Endothelial cell of umbilical vein (primary cell): ENCODE measurements around the gene TOM1. TPM values are rescaled to one million over a fixed set of nuclear protein-coding genes. Genes with fewer than 3 reads are reported as not detected.

Experiments
- BruUV-seq: library from RNA; stranded (reverse); fragments of 400-500 nt; replicated peaks from 2 replicates; lab custom pipeline; 2021; lab: Mats Ljungman, UMichigan
- CTCF ChIA-PET: fragments of 300-600, 350-600 bp; sonication (Branson Sonifier 250); formaldehyde crosslinking; loops from one replicate; lab custom pipeline; 2021; ENCODE audit warnings: antibody characterized with exemption, inconsistent platforms; lab: Charles Lee
- POLR2A ChIA-PET: fragments of 300-600, 350-600 bp; sonication (Branson Sonifier 250); formaldehyde crosslinking; loops from one replicate; lab custom pipeline; 2021; ENCODE audit warnings: antibody characterized with exemption, inconsistent platforms; lab: Charles Lee
- DNase-seq: peaks from one replicate; pipeline ENCODE4 v3.0.0-alpha.2; 2011; ENCODE audit warnings: low read depth, low spot score
- FAIRE-seq: peaks from 2 replicates; lab custom pipeline; 2011; peaks lifted over from hg19 to GRCh38; lab: Jason Lieb, UNC
- H2AFZ ChIP-seq: 2 replicates; pipeline ENCODE4 v1.6.0; 2012; ENCODE audit warnings: low read depth, low read length, control low read depth, inconsistent platforms
- H3K27ac ChIP-seq: 2 replicates; pipeline ENCODE4 v1.5.1; 2011; ENCODE audit warnings: low read depth, mild to moderate bottlenecking, control low read depth, low read length, moderate library complexity; ENCODE audit not compliant: insufficient read depth
- H3K27me3 ChIP-seq, 2 experiments: 2 replicates each; pipeline versions ENCODE4 v1.6.0 to v1.6.1; 2011; ENCODE audit warnings: low read length in 2 of 2, mixed read lengths in 1 of 2; ENCODE audit not compliant: control insufficient read depth in 2 of 2, insufficient read depth in 2 of 2
- H3K36me3 ChIP-seq, 2 experiments: 2 replicates in 1 of 2; 3 replicates in 1 of 2; pipeline ENCODE4 v1.5.1; 2011; ENCODE audit warnings: low read length in 2 of 2, mild to moderate bottlenecking in 1 of 2, moderate library complexity in 1 of 2; ENCODE audit not compliant: control insufficient read depth in 2 of 2, insufficient read depth in 2 of 2; ENCODE audit errors: extremely low read depth in 1 of 2
- H3K4me1 ChIP-seq: 3 replicates; pipeline ENCODE4 v1.5.1; 2011; ENCODE audit warnings: mild to moderate bottlenecking, low read length; ENCODE audit not compliant: control insufficient read depth, insufficient read depth; ENCODE audit errors: extremely low read depth
- H3K4me2 ChIP-seq: 2 replicates; pipeline ENCODE4 v1.6.1; 2011; ENCODE audit warnings: low read length, control low read depth, mixed read lengths; ENCODE audit not compliant: insufficient read depth
- H3K4me3 ChIP-seq, 3 experiments: fragments of 200-600 bp in 1 of 3; sonication (generic), shearing (Covaris generic) in 1 of 3; replicated peaks in 1 of 3; 2 replicates each; pipeline ENCODE4 v1.5.1; 2011 to 2016; ENCODE audit warnings: control low read depth in 3 of 3, low read length in 3 of 3, mild to moderate bottlenecking in 2 of 3, inconsistent platforms in 1 of 3, low read depth in 1 of 3, moderate library complexity in 1 of 3; ENCODE audit not compliant: insufficient read depth in 1 of 3
- H3K79me2 ChIP-seq: 2 replicates; pipeline ENCODE4 v1.6.0; 2012; ENCODE audit warnings: low read length, inconsistent platforms; ENCODE audit not compliant: control insufficient read depth, insufficient read depth
- H3K9ac ChIP-seq: replicated peaks from 2 replicates; pipeline ENCODE3; 2011; ENCODE audit warnings: low read length, control low read depth; ENCODE audit not compliant: insufficient read depth; ENCODE audit errors: extremely low read depth
- H3K9me1 ChIP-seq: replicated peaks from 3 replicates; pipeline ENCODE4 v1.6.0; 2011; ENCODE audit warnings: mild to moderate bottlenecking, low read length; ENCODE audit not compliant: control insufficient read depth, insufficient read depth; ENCODE audit errors: extremely low read depth
- H3K9me3 ChIP-seq: replicated peaks from 2 replicates; pipeline ENCODE4 v1.5.1; 2012; ENCODE audit warnings: low read length, inconsistent platforms; ENCODE audit not compliant: control insufficient read depth, insufficient read depth
- H4K20me1 ChIP-seq: replicated peaks from 2 replicates; pipeline ENCODE3; 2011; ENCODE audit warnings: mild to moderate bottlenecking, low read length; ENCODE audit not compliant: control insufficient read depth, insufficient read depth; ENCODE audit errors: extremely low read depth
- EZH2 ChIP-seq: IDR thresholded peaks from 2 replicates; pipeline ENCODE4 v1.6.1; 2012; ENCODE audit warnings: borderline replicate concordance, low read depth, mild to moderate bottlenecking, moderate library complexity, low read length, inconsistent platforms; ENCODE audit not compliant: severe bottlenecking
- FOS ChIP-seq: IDR thresholded peaks from 2 replicates; pipeline ENCODE4 v1.6.1; 2011; ENCODE audit warnings: mild to moderate bottlenecking, low read length, moderate library complexity, borderline replicate concordance; ENCODE audit not compliant: insufficient read depth
- GATA2 ChIP-seq: IDR thresholded peaks from 2 replicates; pipeline ENCODE4 v1.7.0; 2011; ENCODE audit warnings: low read depth, mild to moderate bottlenecking, moderate library complexity, mixed read lengths, low read length; ENCODE audit not compliant: insufficient read length, insufficient read depth
- JUN ChIP-seq: IDR thresholded peaks from 2 replicates; pipeline ENCODE4 v1.6.1; 2011; ENCODE audit warnings: borderline replicate concordance, low read depth; ENCODE audit not compliant: insufficient read length, insufficient read depth
- MYC ChIP-seq: IDR thresholded peaks from one replicate; pipeline ENCODE4 v1.6.1; 2011; ENCODE audit warnings: mild to moderate bottlenecking, low read depth, low read length
- POLR2A ChIP-seq: IDR thresholded peaks from 2 replicates; pipeline ENCODE4 v1.6.1; 2012; ENCODE audit warnings: low read depth, mild to moderate bottlenecking, control low read depth, low read length
- POLR2AphosphoS5 ChIP-seq: IDR thresholded peaks from 2 replicates; pipeline ENCODE4 v1.6.1; 2012; ENCODE audit warnings: low read depth, mild to moderate bottlenecking, control low read depth, low read length, moderate library complexity; ENCODE audit not compliant: insufficient read depth
- dilution Hi-C: fragments of 300-500 bp; cut with MboI; formaldehyde crosslinking; loops from one replicate; pipeline ENCODE4 v1.15.0; 2019; ENCODE audit warnings: low sequenced_read_pairs; ENCODE audit not compliant: extremely low pct_ligation_motif_present
- intact Hi-C: fragments of 100-400 bp; cut with micrococcal nuclease; formaldehyde crosslinking; loops from one replicate; pipeline ENCODE4 v1.10.0; 2022
- polyA plus RNA-seq, 4 experiments: library from polyadenylated mRNA; depleted of rRNA in 3 of 4; stranded (reverse) in 3 of 4; unstranded in 1 of 4; fragments of >200 nt; gene quantifications; 2 replicates each; pipeline versions ENCODE4 v1.2.1 to v1.2.3, GENCODE V29; 2011 to 2012; ENCODE audit warnings: missing spikeins in 1 of 4
- total RNA-seq: library from RNA; stranded (reverse); gene quantifications from 2 replicates; pipeline ENCODE4 v1.2.3, GENCODE V29; 2021
- TF ChIP-seq, protein P1 (sequence below): IDR thresholded peaks from 2 replicates; pipeline ENCODE4 v1.6.1; 2011; ENCODE audit not compliant: insufficient read depth, insufficient read length
- TF ChIP-seq, protein P2 (sequence below), 2 donors: IDR thresholded peaks; 1 replicate in 1 of 2; 2 replicates in 1 of 2; pipeline ENCODE4 v1.5.1; 2011; ENCODE audit warnings: low read length in 2 of 2, mild to moderate bottlenecking in 2 of 2, moderate library complexity in 2 of 2, control low read depth in 1 of 2, inconsistent platforms in 1 of 2, low read depth in 1 of 2; ENCODE audit not compliant: insufficient read depth in 1 of 2; ENCODE audit errors: extremely low read depth in 1 of 2

Gene TOM1
- total and polyA plus RNA-seq, 2 donors (not counting 3 experiments of a cell fraction or from before 2014, with no cell fraction given): 36.4 to 74.4 TPM

DNA sequence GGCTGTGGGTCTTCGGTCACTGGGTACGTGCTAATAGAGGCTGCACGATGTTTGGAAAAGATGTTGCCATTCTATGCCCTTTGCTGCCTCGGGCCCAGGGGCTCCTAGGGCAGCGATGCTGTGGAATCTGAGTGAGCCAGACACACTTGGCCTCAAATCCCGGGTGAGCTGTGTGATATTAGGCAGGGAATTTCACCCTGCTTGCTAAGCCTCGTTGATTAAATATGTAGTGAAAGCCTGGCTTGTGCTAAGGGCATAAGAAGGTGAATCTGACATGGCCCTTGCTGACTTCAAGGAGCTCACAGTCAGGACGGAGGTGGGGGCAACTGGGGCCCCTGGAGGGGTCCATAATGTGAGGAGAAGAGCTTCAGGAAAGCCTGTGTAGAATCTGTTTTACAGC lies 75.8 kb downstream of the TOM1 start:
- no TSS peak for BruUV-seq
- Histone ChIP-seq H3K36me3 (no peaks in the 10 kb centered on the region), H3K9me3 (no peaks in the 10 kb centered on the region), H3K4me3 (no peak overlapping the region), H2AFZ (no peak overlapping the region), H3K79me2 (no peaks in the 10 kb centered on the region), H3K9ac (no peak overlapping the region), H3K27ac (no peak overlapping the region), H4K20me1 (no peaks in the 10 kb centered on the region), H3K4me2 (no peak overlapping the region), H3K27me3 (no peaks in the 10 kb centered on the region), H3K9me1 (no peaks in the 10 kb centered on the region), H3K4me1 (peaks cover 25% of the 10 kb centered on the region)
- dilution Hi-C loops: no loop called here
- no peak for FAIRE-seq
- DNase-seq: no peak
- POLR2A ChIA-PET: interaction anchor here (0.7 kb wide), 1 partner anchor 45 kb away, joined by 3 read pairs; no protein-coding TSS in a partner anchor
- TF ChIP-seq, protein P1, sequence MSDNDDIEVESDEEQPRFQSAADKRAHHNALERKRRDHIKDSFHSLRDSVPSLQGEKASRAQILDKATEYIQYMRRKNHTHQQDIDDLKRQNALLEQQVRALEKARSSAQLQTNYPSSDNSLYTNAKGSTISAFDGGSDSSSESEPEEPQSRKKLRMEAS: no peak
- TF ChIP-seq MYC (no peak), GATA2 (no peak), FOS (no peak), JUN (no peak), POLR2A (no peak), EZH2 (no peak), POLR2AphosphoS5 (no peak)
- TF ChIP-seq, protein P2, sequence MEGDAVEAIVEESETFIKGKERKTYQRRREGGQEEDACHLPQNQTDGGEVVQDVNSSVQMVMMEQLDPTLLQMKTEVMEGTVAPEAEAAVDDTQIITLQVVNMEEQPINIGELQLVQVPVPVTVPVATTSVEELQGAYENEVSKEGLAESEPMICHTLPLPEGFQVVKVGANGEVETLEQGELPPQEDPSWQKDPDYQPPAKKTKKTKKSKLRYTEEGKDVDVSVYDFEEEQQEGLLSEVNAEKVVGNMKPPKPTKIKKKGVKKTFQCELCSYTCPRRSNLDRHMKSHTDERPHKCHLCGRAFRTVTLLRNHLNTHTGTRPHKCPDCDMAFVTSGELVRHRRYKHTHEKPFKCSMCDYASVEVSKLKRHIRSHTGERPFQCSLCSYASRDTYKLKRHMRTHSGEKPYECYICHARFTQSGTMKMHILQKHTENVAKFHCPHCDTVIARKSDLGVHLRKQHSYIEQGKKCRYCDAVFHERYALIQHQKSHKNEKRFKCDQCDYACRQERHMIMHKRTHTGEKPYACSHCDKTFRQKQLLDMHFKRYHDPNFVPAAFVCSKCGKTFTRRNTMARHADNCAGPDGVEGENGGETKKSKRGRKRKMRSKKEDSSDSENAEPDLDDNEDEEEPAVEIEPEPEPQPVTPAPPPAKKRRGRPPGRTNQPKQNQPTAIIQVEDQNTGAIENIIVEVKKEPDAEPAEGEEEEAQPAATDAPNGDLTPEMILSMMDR (IDR thresholded peaks at IDR 0.05; ENCODE audit: extremely low read depth in 1 of 2, insufficient read depth in 1 of 2, low read depth in 1 of 2, low read length in 2 of 2): no peak
- intact Hi-C loops: no loop called here
- CTCF ChIA-PET: interaction anchor here (0.9 to 2.4 kb wide), 3 partner anchors 15 to 24 kb away, joined by 4 to 9 read pairs (median 8); no protein-coding TSS in a partner anchor
